CD14-positive monocyte (primary cell): ENCODE data around the gene DUSP1. TPM values are rescaled to one million over a fixed set of nuclear protein-coding genes. Genes with fewer than 3 reads are reported as not detected.

Experiments used
- DNase-seq, 3 donors: peaks; one replicate each; pipeline ENCODE4 v3.0.0-alpha.2; 2011 to 2022
- H2AFZ ChIP-seq: 2 replicates; pipeline ENCODE4 v1.6.0; 2012; ENCODE audit warnings: mild to moderate bottlenecking, low read depth, low read length, inconsistent platforms; ENCODE audit not compliant: insufficient read depth, poor library complexity, severe bottlenecking
- H3K27ac ChIP-seq, 2 donors: 1 replicate in 1 of 2; 2 replicates in 1 of 2; pipeline ENCODE4 v1.5.1; 2012 to 2013; ENCODE audit warnings: low read length in 2 of 2, control low read depth in 1 of 2, inconsistent platforms in 1 of 2, low read depth in 1 of 2, mild to moderate bottlenecking in 1 of 2
- H3K27me3 ChIP-seq, 2 donors: one replicate each; pipeline versions ENCODE4 v1.6.0 to v1.6.1; 2011 to 2013; ENCODE audit warnings: low read length in 2 of 2; ENCODE audit not compliant: control insufficient read depth in 2 of 2, insufficient read depth in 2 of 2
- H3K36me3 ChIP-seq, 2 donors: replicated peaks in 1 of 2; 1 replicate in 1 of 2; 2 replicates in 1 of 2; pipeline versions ENCODE4 v1.5.1 to v1.6.1; 2012 to 2013; ENCODE audit warnings: low read length in 2 of 2, control low read depth in 1 of 2, inconsistent platforms in 1 of 2, mild to moderate bottlenecking in 1 of 2; ENCODE audit not compliant: insufficient read depth in 2 of 2, control insufficient read depth in 1 of 2
- H3K4me1 ChIP-seq, 2 donors: 1 replicate in 1 of 2; 2 replicates in 1 of 2; pipeline versions ENCODE4 v1.5.1 to v1.6.1; 2012 to 2013; ENCODE audit warnings: low read length in 2 of 2, control low read depth in 1 of 2, inconsistent platforms in 1 of 2, mild to moderate bottlenecking in 1 of 2, moderate library complexity in 1 of 2; ENCODE audit not compliant: insufficient read depth in 2 of 2, control insufficient read depth in 1 of 2
- H3K4me2 ChIP-seq: replicated peaks from 2 replicates; pipeline ENCODE3; 2012; ENCODE audit warnings: low read length, moderate library complexity, mild to moderate bottlenecking; ENCODE audit not compliant: poor library complexity, severe bottlenecking; ENCODE audit errors: extremely low read depth
- H3K4me3 ChIP-seq, 3 experiments: fragments of 200-600 bp in 1 of 3; sonication (generic) in 1 of 3; replicated peaks in 1 of 3; 1 replicate in 2 of 3; 2 replicates in 1 of 3; pipeline ENCODE4 v1.5.1; 2011 to 2013; ENCODE audit warnings: low read length in 3 of 3, mild to moderate bottlenecking in 3 of 3, control low read depth in 2 of 3, low read depth in 2 of 3, inconsistent platforms in 1 of 3, moderate library complexity in 1 of 3
- H3K79me2 ChIP-seq: 2 replicates; pipeline ENCODE4 v1.6.0; 2012; ENCODE audit warnings: mild to moderate bottlenecking, control low read depth, inconsistent platforms, low read length, moderate library complexity; ENCODE audit not compliant: insufficient read depth
- H3K9ac ChIP-seq: 2 replicates; pipeline ENCODE4 v1.6.0; 2017; ENCODE audit warnings: low read length, mild to moderate bottlenecking; ENCODE audit not compliant: insufficient read depth, poor library complexity, severe bottlenecking
- H3K9me3 ChIP-seq, 2 donors: replicated peaks in 1 of 2; 1 replicate in 1 of 2; 2 replicates in 1 of 2; pipeline versions ENCODE4 v1.5.1 to v1.6.1; 2012 to 2013; ENCODE audit warnings: low read length in 2 of 2, control low read depth in 1 of 2; ENCODE audit not compliant: control insufficient read depth in 1 of 2, insufficient read depth in 1 of 2
- H4K20me1 ChIP-seq: 2 replicates; pipeline ENCODE4 v1.6.0; 2012; ENCODE audit warnings: mild to moderate bottlenecking, low read length, control low read depth, moderate library complexity; ENCODE audit not compliant: insufficient read depth
- H3K27ac Mint-ChIP-seq, 7 donors: one replicate each; pipeline ENCODE4 v1.8.0; 2020; ENCODE audit warnings: mild to moderate bottlenecking in 7 of 7, mixed read lengths in 7 of 7, moderate library complexity in 6 of 7, inconsistent platforms in 2 of 7
- H3K27me3 Mint-ChIP-seq, 3 donors: one replicate each; pipeline ENCODE4 v1.8.0; 2021 to 2022; ENCODE audit warnings: low read depth in 3 of 3, mild to moderate bottlenecking in 3 of 3, mixed read lengths in 3 of 3, moderate library complexity in 3 of 3, inconsistent platforms in 1 of 3
- H3K36me3 Mint-ChIP-seq, 2 donors: one replicate each; pipeline ENCODE4 v1.8.0; 2020; ENCODE audit warnings: mixed read lengths in 2 of 2, inconsistent platforms in 1 of 2, mild to moderate bottlenecking in 1 of 2
- H3K4me1 Mint-ChIP-seq: one replicate; pipeline ENCODE4 v1.8.0; 2020; ENCODE audit warnings: mild to moderate bottlenecking, mixed read lengths
- H3K4me3 Mint-ChIP-seq, 2 donors: one replicate each; pipeline ENCODE4 v1.8.0; 2020; ENCODE audit warnings: mild to moderate bottlenecking in 2 of 2, mixed read lengths in 2 of 2, moderate library complexity in 1 of 2
- H3K9me3 Mint-ChIP-seq, 7 donors: one replicate each; pipeline ENCODE4 v1.8.0; 2020 to 2022; ENCODE audit warnings: mixed read lengths in 7 of 7, mild to moderate bottlenecking in 6 of 7, moderate library complexity in 6 of 7, inconsistent platforms in 2 of 7
- WGBS: methylation state at CpG from one replicate; pipeline ENCODE4 v1.1.5; 2013; ENCODE audit warnings: missing lambda C conversion rate; ENCODE audit not compliant: insufficient coverage; 5-methylcytosine and 5-hydroxymethylcytosine counted together
- intact Hi-C, 2 donors: fragments of 100-400 bp; cut with micrococcal nuclease; formaldehyde crosslinking; loops; one replicate each; pipeline versions ENCODE4 v1.15.0 to v1.15.1; 2023
- polyA plus RNA-seq, 3 donors: library from polyadenylated mRNA; depleted of rRNA in 1 of 3; unstranded in 2 of 3; stranded (reverse) in 1 of 3; fragments of 300-500 nt in 2 of 3; fragments of >200 nt in 1 of 3; fragmentation: Illumina TruSeq in 2 of 3; gene quantifications; 1 replicate in 2 of 3; 2 replicates in 1 of 3; pipeline ENCODE4 v1.2.3, GENCODE V29; 2012 to 2021
- TF ChIP-seq, protein P1 (sequence below): fragments of 200-600 bp; IDR thresholded peaks from one replicate; pipeline ENCODE4 v1.8.0; 2022; ENCODE audit warnings: antibody characterized with exemption, mild to moderate bottlenecking

DUSP1 gene
- polyA plus RNA-seq, 3 donors = 1,963 to 4,884 (median 3,954) TPM

DNA sequence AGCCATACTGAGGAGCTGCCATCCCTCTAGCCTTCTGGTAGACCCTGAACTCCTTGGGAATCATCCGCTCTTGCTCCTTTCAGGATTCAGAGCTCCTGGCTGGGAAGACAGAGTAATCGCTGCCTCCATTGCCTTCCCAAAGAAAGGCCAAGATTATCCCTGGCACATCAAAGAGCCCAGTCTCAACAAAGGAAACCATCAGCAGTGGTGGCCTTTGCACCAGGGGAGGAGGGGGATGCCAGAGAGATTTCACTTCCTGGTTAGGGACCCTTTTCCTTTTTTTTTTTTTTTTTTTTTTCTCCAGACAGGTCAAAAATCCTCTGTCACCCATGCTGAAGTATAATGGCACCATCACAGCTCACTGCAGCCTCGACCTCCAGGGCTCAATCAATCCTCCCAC, 47.1 kb upstream of the DUSP1 start:
- H3K27ac Mint-ChIP-seq = peak overlapping the region in 1 of 7 donors; percentile 54
- H3K79me2 ChIP-seq = no peaks in the 10 kb centered on the region
- peaks cover 1 to 15% (median 3%) of the 10 kb centered on the region in 3 donors for H3K27me3 Mint-ChIP-seq
- no peak overlapping the region for H3K4me3 ChIP-seq
- no peak overlapping the region for H3K9ac ChIP-seq
- H4K20me1 ChIP-seq = no peaks in the 10 kb centered on the region
- intact Hi-C loops = no loop called here
- H3K27me3 ChIP-seq = no peaks in the 10 kb centered on the region
- DNase-seq = no peak
- WGBS = 86% methylated on average over 1 of the region's 3 CpGs
- no peak overlapping the region for H3K4me2 ChIP-seq
- no peak overlapping the region for H3K4me3 Mint-ChIP-seq
- peaks cover 0 to 5% (median 0%) of the 10 kb centered on the region in 7 donors for H3K9me3 Mint-ChIP-seq
- TF ChIP-seq, protein P1, sequence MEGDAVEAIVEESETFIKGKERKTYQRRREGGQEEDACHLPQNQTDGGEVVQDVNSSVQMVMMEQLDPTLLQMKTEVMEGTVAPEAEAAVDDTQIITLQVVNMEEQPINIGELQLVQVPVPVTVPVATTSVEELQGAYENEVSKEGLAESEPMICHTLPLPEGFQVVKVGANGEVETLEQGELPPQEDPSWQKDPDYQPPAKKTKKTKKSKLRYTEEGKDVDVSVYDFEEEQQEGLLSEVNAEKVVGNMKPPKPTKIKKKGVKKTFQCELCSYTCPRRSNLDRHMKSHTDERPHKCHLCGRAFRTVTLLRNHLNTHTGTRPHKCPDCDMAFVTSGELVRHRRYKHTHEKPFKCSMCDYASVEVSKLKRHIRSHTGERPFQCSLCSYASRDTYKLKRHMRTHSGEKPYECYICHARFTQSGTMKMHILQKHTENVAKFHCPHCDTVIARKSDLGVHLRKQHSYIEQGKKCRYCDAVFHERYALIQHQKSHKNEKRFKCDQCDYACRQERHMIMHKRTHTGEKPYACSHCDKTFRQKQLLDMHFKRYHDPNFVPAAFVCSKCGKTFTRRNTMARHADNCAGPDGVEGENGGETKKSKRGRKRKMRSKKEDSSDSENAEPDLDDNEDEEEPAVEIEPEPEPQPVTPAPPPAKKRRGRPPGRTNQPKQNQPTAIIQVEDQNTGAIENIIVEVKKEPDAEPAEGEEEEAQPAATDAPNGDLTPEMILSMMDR = no peak
- no peak overlapping the region for H3K27ac ChIP-seq
- H3K36me3 Mint-ChIP-seq = peaks cover 0 to 2% of the 10 kb centered on the region in 2 donors
- no peaks in the 10 kb centered on the region for H3K36me3 ChIP-seq
- H2AFZ ChIP-seq = no peak overlapping the region
- peaks cover 13 to 18% of the 10 kb centered on the region in 2 donors for H3K4me1 ChIP-seq
- H3K4me1 Mint-ChIP-seq = peaks cover 24% of the 10 kb centered on the region
- no peaks in the 10 kb centered on the region for H3K9me3 ChIP-seq

DNA sequence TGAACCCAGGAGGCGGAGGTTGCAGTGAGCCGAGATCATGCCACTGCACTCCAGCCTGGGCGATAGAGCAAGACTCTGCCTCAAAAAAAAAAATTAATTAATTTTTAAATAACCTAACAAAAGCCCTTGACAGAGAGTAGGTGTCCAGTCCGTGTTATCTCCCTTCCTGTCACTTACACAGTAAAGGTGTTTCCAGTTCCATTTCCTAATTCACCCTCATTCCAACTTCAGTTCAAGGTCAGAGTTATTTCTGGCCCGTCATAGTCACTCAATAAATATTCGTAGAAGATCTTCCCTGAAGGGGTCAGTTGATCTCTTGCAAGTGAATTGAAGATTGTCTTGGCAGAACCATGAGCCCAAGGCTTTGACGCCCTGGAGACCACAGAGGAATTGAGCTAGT, 46.7 kb upstream of the DUSP1 start:
- Mint-ChIP-seq H3K27me3 (peaks cover 1 to 15% (median 3%) of the 10 kb centered on the region in 3 donors), H3K4me3 (no peak overlapping the region), H3K36me3 (peaks cover 0 to 2% of the 10 kb centered on the region in 2 donors), H3K27ac (peak overlapping the region in 1 of 7 donors; percentile 13), H3K9me3 (peaks cover 0 to 5% (median 0%) of the 10 kb centered on the region in 7 donors), H3K4me1 (peaks cover 24% of the 10 kb centered on the region)
- no peak overlapping the region for H3K4me2 ChIP-seq
- no peak overlapping the region for H3K9ac ChIP-seq
- no peaks in the 10 kb centered on the region for H4K20me1 ChIP-seq
- DNase-seq = no peak
- intact Hi-C loops = no loop called here
- no peaks in the 10 kb centered on the region for H3K27me3 ChIP-seq
- H3K79me2 ChIP-seq = no peaks in the 10 kb centered on the region
- no peak overlapping the region for H3K27ac ChIP-seq
- TF ChIP-seq, protein P1 = no peak
- WGBS = 90% methylated on average over 2 of the region's 7 CpGs
- no peaks in the 10 kb centered on the region for H3K36me3 ChIP-seq
- H3K4me1 ChIP-seq = peaks cover 13 to 18% of the 10 kb centered on the region in 2 donors
- H3K4me3 ChIP-seq = no peak overlapping the region
- no peaks in the 10 kb centered on the region for H3K9me3 ChIP-seq
- H2AFZ ChIP-seq = no peak overlapping the region
